Mucosa of gallbladder (tissue), 1 donor: ENCODE results near the gene ST3GAL4. TPM values are rescaled to one million over a fixed set of nuclear protein-coding genes. Genes with fewer than 3 reads are reported as not detected.
"Not testable (repeated sequence)": the region's sequence is repeated elsewhere in the genome, so short reads cannot be mapped to it uniquely, and the experiment has no call there.

Experiments
- DNase-seq: peaks from one replicate; pipeline ENCODE4 v3.0.0-alpha.2; 2020; ENCODE audit warnings: low spot score
- total RNA-seq: library from RNA; stranded (reverse); gene quantifications from one replicate; pipeline ENCODE4 v1.2.1, GENCODE V29; 2021
- donor health status: DM: no; HTN: no; CAD: no.

ST3GAL4 gene
- total RNA-seq, 1 donor from 2014 or later = 19.4 TPM

- not testable (repeated sequence) for DNase-seq
Observed at GRCh38 chr11:126364735-126365134, 9.2 kb downstream of the ST3GAL4 start.

GRCh38 chr11:126365508-126365907 lies 10.0 kb downstream of the ST3GAL4 start:
- DNase-seq = not testable (repeated sequence)

GRCh38 chr11:126366064-126366822 lies 10.8 kb downstream of the ST3GAL4 start:
- DNase-seq = no peak

GRCh38 chr11:126366823-126367654 lies 11.6 kb downstream of the ST3GAL4 start:
- DNase-seq = not testable (repeated sequence)

- DNase-seq = not testable (repeated sequence)
Observed at GRCh38 chr11:126367806-126368205, 12.3 kb downstream of the ST3GAL4 start.

GRCh38 chr11:126368336-126369119 lies 13.0 kb downstream of the ST3GAL4 start:
- DNase-seq = not testable (repeated sequence)

- no peak for DNase-seq
Observed at GRCh38 chr11:126370016-126370415, 14.5 kb downstream of the ST3GAL4 start.

GRCh38 chr11:126371595-126371994 lies 16.1 kb downstream of the ST3GAL4 start:
- no peak for DNase-seq

- not testable (repeated sequence) for DNase-seq
Observed at GRCh38 chr11:126373389-126374066, 18.0 kb downstream of the ST3GAL4 start.

GRCh38 chr11:126374562-126375300 lies 19.2 kb downstream of the ST3GAL4 start:
- DNase-seq = not testable (repeated sequence)

GRCh38 chr11:126375726-126376125 lies 20.2 kb downstream of the ST3GAL4 start:
- DNase-seq = no peak

GRCh38 chr11:126378763-126379162 lies 23.3 kb downstream of the ST3GAL4 start:
- DNase-seq = no peak

GRCh38 chr11:126380909-126381308 lies 25.4 kb downstream of the ST3GAL4 start:
- no peak for DNase-seq

- not testable (repeated sequence) for DNase-seq
Observed at GRCh38 chr11:126381960-126382359, 26.5 kb downstream of the ST3GAL4 start.

GRCh38 chr11:126382641-126383040 lies 27.2 kb downstream of the ST3GAL4 start:
- DNase-seq = not testable (repeated sequence)

- no peak for DNase-seq
Observed at GRCh38 chr11:126383339-126384335, 28.2 kb downstream of the ST3GAL4 start.

GRCh38 chr11:126384449-126385070 lies 29.1 kb downstream of the ST3GAL4 start:
- DNase-seq = no peak

GRCh38 chr11:126385991-126386728 lies 30.7 kb downstream of the ST3GAL4 start:
- no peak for DNase-seq
